Suprapubic skin (tissue), 4 donors: ENCODE measurements around the gene BDNF. TPM values are rescaled to one million over a fixed set of nuclear protein-coding genes. Genes with fewer than 3 reads are reported as not detected.

ENCODE experiments used
- DNase-seq, 2 donors: peaks; one replicate each; pipeline ENCODE4 v3.0.0-alpha.2; 2019; ENCODE audit warnings: low spot score in 2 of 2
- H3K27ac ChIP-seq: fragments of 200-600 bp; sonication (generic); one replicate; pipeline ENCODE4 v1.5.1; 2019
- H3K27me3 ChIP-seq: fragments of 200-600 bp; sonication (generic); one replicate; pipeline ENCODE4 v1.5.1; 2019
- H3K36me3 ChIP-seq: fragments of 200-600 bp; sonication (generic); one replicate; pipeline ENCODE4 v1.5.1; 2019
- H3K4me1 ChIP-seq: fragments of 200-600 bp; sonication (generic); one replicate; pipeline ENCODE4 v1.5.1; 2019
- H3K4me3 ChIP-seq: fragments of 200-600 bp; sonication (generic); one replicate; pipeline ENCODE4 v1.5.1; 2019; ENCODE audit warnings: mild to moderate bottlenecking
- H3K9me3 ChIP-seq: fragments of 200-600 bp; sonication (generic); one replicate; pipeline ENCODE4 v1.5.1; 2019
- EP300 ChIP-seq: sonication (generic); formaldehyde crosslinking; IDR thresholded peaks from one replicate; pipeline ENCODE4 v1.6.1; 2017; ENCODE audit warnings: antibody characterized with exemption
- POLR2A ChIP-seq, 2 donors: fragments of 450-650 bp; IDR thresholded peaks; one replicate each; pipeline ENCODE4 v1.6.1; 2017; ENCODE audit warnings: antibody characterized with exemption in 2 of 2, mild to moderate bottlenecking in 2 of 2, moderate library complexity in 2 of 2
- POLR2AphosphoS5 ChIP-seq, 3 donors: sonication (generic); formaldehyde crosslinking; IDR thresholded peaks; one replicate each; pipeline ENCODE4 v1.6.1; 2017; ENCODE audit warnings: antibody characterized with exemption in 3 of 3
- WGBS: methylation state at CpG from one replicate; pipeline ENCODE4 v1.1.5; 2018; 5-methylcytosine and 5-hydroxymethylcytosine counted together
- total RNA-seq, 4 donors: library from RNA; depleted of rRNA; stranded (reverse); fragments of >200 nt; gene quantifications; one replicate each; pipeline ENCODE4 v1.1.0, GENCODE V29; 2016
- TF ChIP-seq, protein P1 (sequence below), 2 donors: fragments of 200-600 bp in 1 of 2; fragments of 450-650 bp in 1 of 2; sonication (generic) in 1 of 2; IDR thresholded peaks; one replicate each; pipeline ENCODE4 v1.5.1; 2016 to 2019; ENCODE audit warnings: antibody characterized with exemption in 2 of 2, mild to moderate bottlenecking in 1 of 2, moderate library complexity in 1 of 2

The BDNF gene
- total RNA-seq, 4 donors from 2014 or later = 0.17 to 2.0 (median 0.54) TPM

DNA sequence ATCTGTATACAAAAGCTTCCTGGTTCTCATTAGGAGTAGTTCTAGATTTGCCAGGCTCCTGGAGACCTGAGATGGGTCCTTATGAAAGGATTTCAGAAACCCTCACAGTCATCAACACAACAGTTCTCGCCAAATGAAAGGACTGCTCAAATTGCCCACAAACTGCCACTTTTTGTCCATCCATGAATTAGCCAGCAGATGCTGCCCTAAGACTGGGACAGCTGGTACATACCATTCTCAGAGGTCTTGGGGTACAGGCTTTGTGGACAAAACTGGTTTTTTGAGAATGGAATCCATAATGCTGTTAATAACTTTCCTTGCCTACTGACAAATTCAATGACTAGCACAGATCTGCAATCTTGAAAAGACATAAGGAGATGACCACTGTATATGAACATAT is 23.4 kb upstream of the BDNF start:
- DNase-seq = no peak
- Histone ChIP-seq H3K9me3 (no peaks in the 10 kb centered on the region), H3K27me3 (peaks cover 53% of the 10 kb centered on the region), H3K27ac (no peak overlapping the region), H3K4me1 (peaks cover 26% of the 10 kb centered on the region), H3K36me3 (no peaks in the 10 kb centered on the region), H3K4me3 (no peak overlapping the region)
- TF ChIP-seq POLR2AphosphoS5 (IDR thresholded peaks at IDR 0.05) = no peak
- TF ChIP-seq EP300 = no peak
- TF ChIP-seq POLR2A (IDR thresholded peaks at IDR 0.05) = no peak
- TF ChIP-seq, protein P1, sequence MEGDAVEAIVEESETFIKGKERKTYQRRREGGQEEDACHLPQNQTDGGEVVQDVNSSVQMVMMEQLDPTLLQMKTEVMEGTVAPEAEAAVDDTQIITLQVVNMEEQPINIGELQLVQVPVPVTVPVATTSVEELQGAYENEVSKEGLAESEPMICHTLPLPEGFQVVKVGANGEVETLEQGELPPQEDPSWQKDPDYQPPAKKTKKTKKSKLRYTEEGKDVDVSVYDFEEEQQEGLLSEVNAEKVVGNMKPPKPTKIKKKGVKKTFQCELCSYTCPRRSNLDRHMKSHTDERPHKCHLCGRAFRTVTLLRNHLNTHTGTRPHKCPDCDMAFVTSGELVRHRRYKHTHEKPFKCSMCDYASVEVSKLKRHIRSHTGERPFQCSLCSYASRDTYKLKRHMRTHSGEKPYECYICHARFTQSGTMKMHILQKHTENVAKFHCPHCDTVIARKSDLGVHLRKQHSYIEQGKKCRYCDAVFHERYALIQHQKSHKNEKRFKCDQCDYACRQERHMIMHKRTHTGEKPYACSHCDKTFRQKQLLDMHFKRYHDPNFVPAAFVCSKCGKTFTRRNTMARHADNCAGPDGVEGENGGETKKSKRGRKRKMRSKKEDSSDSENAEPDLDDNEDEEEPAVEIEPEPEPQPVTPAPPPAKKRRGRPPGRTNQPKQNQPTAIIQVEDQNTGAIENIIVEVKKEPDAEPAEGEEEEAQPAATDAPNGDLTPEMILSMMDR (IDR thresholded peaks at IDR 0.05) = no peak
- 83% methylated on average over 1 of the region's 1 CpG for WGBS

DNA sequence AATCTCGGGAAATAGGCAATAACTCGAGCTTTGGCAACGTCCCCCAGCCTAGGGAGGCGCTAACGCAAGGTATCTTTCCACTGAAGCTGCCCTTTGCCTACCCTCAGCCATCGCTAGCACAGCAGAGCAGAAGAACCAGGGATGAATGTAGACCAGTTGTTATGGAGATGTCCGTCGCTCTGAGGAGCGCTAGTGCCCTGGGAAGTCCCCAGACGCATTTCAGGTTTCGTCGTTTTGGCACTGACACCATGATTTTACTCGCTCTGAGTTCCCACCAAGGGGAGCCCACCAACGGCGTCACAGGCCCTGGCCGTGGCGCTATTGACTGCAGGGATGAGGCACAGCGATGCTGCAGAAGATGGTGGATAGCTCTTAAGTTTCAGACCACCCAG is 22.7 kb upstream of the BDNF start:
- H3K4me3 ChIP-seq = peak overlapping the region; percentile 46
- peaks cover 33% of the 10 kb centered on the region for H3K4me1 ChIP-seq
- no peak for DNase-seq
- H3K36me3 ChIP-seq = no peaks in the 10 kb centered on the region
- H3K9me3 ChIP-seq = no peaks in the 10 kb centered on the region
- TF ChIP-seq, protein P1 (IDR thresholded peaks at IDR 0.05) = no peak
- TF ChIP-seq POLR2A (IDR thresholded peaks at IDR 0.05) (no peak), POLR2AphosphoS5 (IDR thresholded peaks at IDR 0.05) (no peak), EP300 (no peak)
- H3K27ac ChIP-seq = no peak overlapping the region
- peaks cover 61% of the 10 kb centered on the region for H3K27me3 ChIP-seq
- WGBS = 4% methylated on average over 16 of the region's 18 CpGs

DNA sequence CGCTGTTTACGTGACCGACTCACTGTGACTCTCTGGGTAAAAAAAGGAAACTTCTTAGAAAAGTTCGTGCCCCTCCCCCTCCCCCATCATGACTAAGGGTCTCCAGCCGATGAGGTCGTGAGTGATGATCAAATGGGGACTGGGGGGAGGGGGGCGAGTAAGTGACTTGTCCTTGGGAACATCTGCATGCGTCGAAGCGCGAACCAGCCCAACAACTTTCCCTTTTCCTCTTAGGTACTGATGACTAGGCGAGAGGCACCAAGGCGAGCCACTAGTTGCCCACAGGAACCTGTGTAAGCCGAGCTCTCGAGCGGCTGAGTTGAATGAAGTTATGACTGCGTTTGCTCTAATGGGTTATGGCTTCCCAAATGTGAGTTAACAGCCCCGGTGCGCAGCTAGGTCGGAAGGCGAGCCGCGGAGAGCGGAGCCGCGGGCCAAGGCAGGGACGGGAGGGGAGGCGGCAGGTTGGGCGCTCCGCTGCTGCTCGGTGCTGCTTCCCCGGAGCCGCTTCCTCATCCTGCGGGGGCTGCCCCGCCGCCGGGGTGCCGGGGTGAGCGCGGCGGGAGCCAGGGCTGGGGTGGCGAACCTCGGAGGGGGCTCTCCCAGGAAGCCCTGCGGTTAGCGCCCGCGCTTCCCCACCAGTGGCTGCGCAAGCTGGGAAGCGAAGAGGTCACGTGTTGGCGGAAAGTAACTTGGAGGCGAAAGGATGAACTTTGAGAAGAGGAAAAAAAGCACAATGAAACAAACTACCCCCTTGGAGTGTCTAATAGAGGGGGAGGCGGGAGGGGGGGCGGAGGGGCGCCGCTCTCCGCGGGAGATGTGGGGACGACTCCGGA is 22.1 kb upstream of the BDNF start:
- TF ChIP-seq EP300 = no peak
- TF ChIP-seq, protein P1 (IDR thresholded peaks at IDR 0.05) = no peak
- TF ChIP-seq POLR2AphosphoS5 (IDR thresholded peaks at IDR 0.05) = no peak
- TF ChIP-seq POLR2A (IDR thresholded peaks at IDR 0.05) = no peak
- Histone ChIP-seq H3K9me3 (no peaks in the 10 kb centered on the region), H3K27me3 (peaks cover 67% of the 10 kb centered on the region), H3K4me1 (peaks cover 35% of the 10 kb centered on the region), H3K4me3 (peak overlapping the region; percentile 46), H3K36me3 (no peaks in the 10 kb centered on the region), H3K27ac (no peak overlapping the region)
- WGBS = 2% methylated on average over 53 of the region's 60 CpGs
- no peak for DNase-seq

DNA sequence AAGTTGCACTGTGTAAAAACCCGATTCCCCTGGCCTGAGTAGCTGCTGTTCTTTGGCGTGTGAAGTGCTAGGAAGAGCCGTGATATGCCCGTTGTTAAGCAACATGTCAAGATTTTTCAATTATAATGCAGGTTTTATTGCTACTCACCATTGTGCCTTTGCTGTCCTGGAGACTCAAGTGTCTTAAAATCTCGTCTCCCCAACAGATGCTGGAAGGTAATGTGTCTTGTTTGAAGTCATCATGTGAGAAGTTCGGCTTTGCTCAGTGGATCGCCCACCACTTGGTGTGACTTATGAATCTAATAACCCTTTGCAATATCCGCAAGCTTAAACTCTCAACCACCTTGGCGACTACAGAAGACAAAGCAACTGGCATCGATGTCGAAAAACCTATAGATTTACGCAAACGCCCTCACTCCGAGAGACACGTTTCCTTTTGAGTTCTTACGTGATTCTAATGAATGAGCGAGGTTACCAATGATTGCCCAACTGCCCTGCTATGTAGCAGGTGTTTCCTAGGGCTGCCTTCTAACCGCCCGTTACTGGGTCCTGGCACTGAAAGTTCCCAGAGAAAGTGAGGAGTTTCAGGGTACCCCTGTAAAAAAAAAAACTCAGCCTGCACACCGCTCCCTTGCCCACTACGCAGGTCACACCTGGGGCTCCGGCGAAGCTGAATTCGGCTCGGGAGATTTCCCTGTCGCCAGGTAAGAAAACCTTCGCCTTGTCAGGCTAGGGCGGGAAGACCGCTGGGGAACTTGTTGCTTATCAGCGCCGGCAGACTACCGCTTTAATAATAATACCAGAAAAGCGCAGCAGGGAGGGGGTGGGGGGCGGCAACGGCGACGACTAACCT is 21.2 kb upstream of the BDNF start:
- no peak for DNase-seq
- H3K4me3 ChIP-seq = peak overlapping the region; percentile 46
- peaks cover 73% of the 10 kb centered on the region for H3K27me3 ChIP-seq
- no peak for TF ChIP-seq POLR2A (IDR thresholded peaks at IDR 0.05)
- TF ChIP-seq EP300 = no peak
- TF ChIP-seq POLR2AphosphoS5 (IDR thresholded peaks at IDR 0.05) = no peak
- TF ChIP-seq, protein P1 (IDR thresholded peaks at IDR 0.05) = no peak
- no peaks in the 10 kb centered on the region for H3K36me3 ChIP-seq
- H3K9me3 ChIP-seq = no peaks in the 10 kb centered on the region
- WGBS = 5% methylated on average over 35 of the region's 37 CpGs
- H3K4me1 ChIP-seq = peaks cover 35% of the 10 kb centered on the region
- H3K27ac ChIP-seq = no peak overlapping the region
